Heart right ventricle (tissue), 16 donors: ENCODE data around the gene S100A4. TPM values are rescaled to one million over a fixed set of nuclear protein-coding genes. Genes with fewer than 3 reads are reported as not detected.

Source experiments
- ATAC-seq, 8 donors: fragments of 200-7000 bp; cut with Tn5 transposase; one replicate each; pipeline ENCODE4 v1.9.1; 2020; ENCODE audit warnings: mild to moderate bottlenecking in 8 of 8, moderate library complexity in 8 of 8, moderate number of reproducible peaks in 1 of 8
- DNase-seq, 2 donors: peaks; one replicate each; pipeline ENCODE4 v3.0.0-alpha.2; 2020
- H3K27ac ChIP-seq, 10 donors: fragments of 200-600 bp; sonication (generic) in 2 of 10; one replicate each; pipeline versions ENCODE4 v1.5.0 to v1.8.0; 2020 to 2022; ENCODE audit warnings: mild to moderate bottlenecking in 3 of 10
- H3K27me3 ChIP-seq, 7 donors: fragments of 200-600 bp; one replicate each; pipeline ENCODE4 v1.8.0; 2021 to 2022; ENCODE audit warnings: mild to moderate bottlenecking in 2 of 7
- H3K36me3 ChIP-seq, 9 donors: fragments of 200-600 bp; sonication (generic) in 1 of 9; one replicate each; pipeline versions ENCODE4 v1.5.0 to v1.8.0; 2020 to 2022; ENCODE audit warnings: mild to moderate bottlenecking in 2 of 9
- H3K4me1 ChIP-seq, 9 donors: fragments of 200-600 bp; sonication (generic) in 1 of 9; one replicate each; pipeline versions ENCODE4 v1.5.0 to v1.8.0; 2020 to 2022; ENCODE audit warnings: mild to moderate bottlenecking in 4 of 9
- H3K4me3 ChIP-seq, 10 donors: fragments of 200-600 bp; sonication (generic) in 2 of 10; one replicate each; pipeline versions ENCODE4 v1.5.0 to v1.8.0; 2020 to 2022; ENCODE audit warnings: mild to moderate bottlenecking in 7 of 10, moderate library complexity in 2 of 10
- H3K9me3 ChIP-seq, 11 donors: fragments of 200-600 bp in 10 of 11; sonication (generic) in 2 of 11; one replicate each; pipeline versions ENCODE4 v1.5.0 to v1.8.0; 2013 to 2022; ENCODE audit warnings: mild to moderate bottlenecking in 2 of 11, control low read depth in 1 of 11, moderate library complexity in 1 of 11
- WGBS, 2 donors: extraction: QIAGEN DNeasy Blood & Tissue Kit; methylation state at CpG; one replicate each; pipeline ENCODE4 v1.1.7; 2013; ENCODE audit warnings: inconsistent platforms in 1 of 2; 5-methylcytosine and 5-hydroxymethylcytosine counted together
- intact Hi-C, 10 donors: fragments of 100-400 bp; cut with DNase I; formaldehyde crosslinking; loops; one replicate each; pipeline versions ENCODE4 v1.11.1 to v1.14.2; 2022
- polyA plus RNA-seq, 2 donors: library from polyadenylated mRNA; stranded (reverse); fragments of 200-250 nt; gene quantifications; one replicate each; pipeline ENCODE4 v1.2.3, GENCODE V29; 2013
- total RNA-seq, 10 donors: library from RNA; stranded (reverse); fragmentation: NEBNext Ultra II Directional in 3 of 10; extraction: Animal tissue kit (Norgen Biotek cat#: 25700) in 3 of 10; gene quantifications; one replicate each; pipeline versions ENCODE4 v1.2.1 to v1.2.4, GENCODE V29; 2021 to 2023
- TF ChIP-seq, protein P1 (sequence below), 9 donors: fragments of 200-600 bp; sonication (generic) in 2 of 9; IDR thresholded peaks; one replicate each; pipeline versions ENCODE4 v1.5.0 to v1.8.0; 2021 to 2022; ENCODE audit warnings: antibody characterized with exemption in 9 of 9, mild to moderate bottlenecking in 5 of 9, moderate library complexity in 1 of 9
- donor health status: Arrhythmogenic right ventricular cardiomyopathy.
- donor health status: ischemic (EF 13 %, LVEDD 7.1; RV severe dilation, severe dysfunction).
- donor health status: healthy with polysubstance abuse.
- donor health status: DM: no; HTN: yes; CAD: no.
- donor health status: DM: no; HTN: no; CAD: no.
- donor health status: ischemic (EF 25% LVEDD 6.9; RV normal size, moderate dysfunction).
- donor health status: ischemic (EF 25% LVEDD 5.7; RV mildly dilated, moderate dysfunction).
- donor health status: healthy.
- donor health status: DM: yes; HTN: yes; CAD: no.
- donor health status: Ischemic cardiomyopathy.
- donor health status: ischemic (EF 35%, LVEDD 5.7; RV mildly dilated, moderate dysfunction).
- donor health status: nonischemic (EF 11% LVEDD 7.7; RV severe dilation, severe dysfunction).
- donor health status: DM: yes; HTN: yes; CAD: no.
- donor health status: PGD.
- donor health status: ischemic (EF 29% LVEDD 5.4; RV normal size, mild dysfunction).
- donor health status: nonischemic (EF 23%, LVEDD 6.1; RV moderate dilation, normal function).

The S100A4 gene
- total and polyA plus RNA-seq, 12 donors, result 29.4 to 755 (median 78.3) TPM

DNA sequence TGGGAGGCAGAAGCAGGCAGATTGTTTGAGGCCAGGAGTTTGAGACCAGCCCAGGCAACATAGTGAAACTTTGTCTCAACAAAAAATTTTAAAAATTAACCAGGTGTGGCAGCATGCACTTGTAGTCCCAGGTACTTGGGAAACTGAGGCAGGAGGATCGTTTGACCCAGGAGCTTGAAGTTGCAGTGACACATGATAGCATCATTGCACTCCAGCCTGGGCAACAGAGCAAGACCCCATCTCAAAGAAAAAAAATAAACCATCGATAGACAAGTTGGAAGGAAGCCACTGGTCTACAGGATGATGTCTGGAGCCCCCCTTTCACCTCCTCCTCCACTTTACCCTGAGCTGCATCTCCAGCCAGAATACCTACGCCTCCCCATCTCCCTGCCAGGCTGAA is 26.4 kb downstream of the S100A4 start:
- no peaks in the 10 kb centered on the region for H3K9me3 ChIP-seq
- ATAC-seq, result no peak
- H3K27ac ChIP-seq, result no peak overlapping the region
- intact Hi-C loops, result loop anchor here in 3 of 10 donors (10.0 kb wide), 2 partner anchors 46 to 226 kb away; partner anchors contain the start of gene S100A2 (in 1 of the 3)
- H3K4me1 ChIP-seq, result peaks cover 0 to 30% (median 4%) of the 10 kb centered on the region in 9 donors
- TF ChIP-seq, protein P1, sequence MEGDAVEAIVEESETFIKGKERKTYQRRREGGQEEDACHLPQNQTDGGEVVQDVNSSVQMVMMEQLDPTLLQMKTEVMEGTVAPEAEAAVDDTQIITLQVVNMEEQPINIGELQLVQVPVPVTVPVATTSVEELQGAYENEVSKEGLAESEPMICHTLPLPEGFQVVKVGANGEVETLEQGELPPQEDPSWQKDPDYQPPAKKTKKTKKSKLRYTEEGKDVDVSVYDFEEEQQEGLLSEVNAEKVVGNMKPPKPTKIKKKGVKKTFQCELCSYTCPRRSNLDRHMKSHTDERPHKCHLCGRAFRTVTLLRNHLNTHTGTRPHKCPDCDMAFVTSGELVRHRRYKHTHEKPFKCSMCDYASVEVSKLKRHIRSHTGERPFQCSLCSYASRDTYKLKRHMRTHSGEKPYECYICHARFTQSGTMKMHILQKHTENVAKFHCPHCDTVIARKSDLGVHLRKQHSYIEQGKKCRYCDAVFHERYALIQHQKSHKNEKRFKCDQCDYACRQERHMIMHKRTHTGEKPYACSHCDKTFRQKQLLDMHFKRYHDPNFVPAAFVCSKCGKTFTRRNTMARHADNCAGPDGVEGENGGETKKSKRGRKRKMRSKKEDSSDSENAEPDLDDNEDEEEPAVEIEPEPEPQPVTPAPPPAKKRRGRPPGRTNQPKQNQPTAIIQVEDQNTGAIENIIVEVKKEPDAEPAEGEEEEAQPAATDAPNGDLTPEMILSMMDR (IDR thresholded peaks at IDR 0.05), result no peak
- no peak for DNase-seq
- H3K4me3 ChIP-seq, result no peak overlapping the region
- H3K27me3 ChIP-seq, result no peaks in the 10 kb centered on the region
- H3K36me3 ChIP-seq, result no peaks in the 10 kb centered on the region
- WGBS, 2 donors, result 82 to 90% methylated on average over 3 of the region's 3 CpGs

DNA sequence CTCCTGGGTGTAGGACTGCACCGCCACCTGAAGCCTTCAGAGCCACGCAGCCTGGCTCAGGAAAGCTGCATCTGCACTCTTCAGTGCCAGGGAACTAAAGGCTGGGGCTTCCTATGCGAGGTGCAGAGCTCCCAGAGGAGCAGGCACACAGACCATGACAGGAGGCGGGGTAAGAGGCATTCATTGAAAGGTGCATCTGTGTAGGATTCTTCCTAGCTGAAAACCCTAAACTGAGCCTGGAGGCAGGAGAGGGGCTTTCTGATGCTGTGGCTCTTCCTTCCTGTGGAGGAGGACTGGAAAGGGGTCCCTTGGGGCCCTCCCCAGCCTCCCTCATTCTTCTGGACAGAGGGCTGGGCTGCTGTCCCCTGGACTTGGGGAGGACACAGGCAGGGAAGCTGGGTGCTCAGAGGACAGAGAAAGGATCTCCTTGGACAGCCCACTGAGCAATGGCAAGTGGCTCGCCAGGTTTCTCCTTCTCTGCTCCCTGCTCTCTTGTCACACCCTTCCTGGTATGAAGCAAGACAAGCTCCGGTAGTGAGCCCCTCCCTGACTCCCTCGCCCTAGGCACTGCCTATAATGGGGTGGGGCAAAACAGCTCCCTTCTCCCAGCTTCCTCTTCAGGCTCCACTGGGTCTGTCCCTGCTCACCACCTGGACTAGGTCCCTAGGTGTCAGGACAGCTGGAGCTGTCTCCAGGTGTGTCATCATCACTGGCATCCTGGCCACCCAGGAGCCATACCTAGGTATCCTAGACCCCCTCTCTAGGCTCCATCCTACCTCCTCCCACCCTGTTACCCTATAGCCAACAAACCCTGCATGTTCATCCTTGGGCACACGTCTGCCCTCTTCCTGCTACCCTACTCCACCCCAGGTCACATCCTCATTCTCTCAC is 29.9 kb downstream of the S100A4 start:
- no peaks in the 10 kb centered on the region for H3K27me3 ChIP-seq
- H3K27ac ChIP-seq, result peak overlapping the region in 1 of 10 donors; percentile 34
- DNase-seq (no peak), ATAC-seq (peak in 6 of 8 donors; percentile 32 to 69 (median 44))
- no peaks in the 10 kb centered on the region for H3K9me3 ChIP-seq
- peaks cover 0 to 36% (median 4%) of the 10 kb centered on the region in 9 donors for H3K4me1 ChIP-seq
- no peak overlapping the region for H3K4me3 ChIP-seq
- 53 to 56% methylated on average over 8 of the region's 8 CpGs for WGBS, 2 donors
- no peaks in the 10 kb centered on the region for H3K36me3 ChIP-seq
- intact Hi-C loops, result loop anchor here in 3 of 10 donors (10.0 kb wide), 2 partner anchors 49 to 229 kb away; partner anchors contain the start of gene S100A2 (in 1 of the 3)
- TF ChIP-seq, protein P1 (IDR thresholded peaks at IDR 0.05), result no peak

DNA sequence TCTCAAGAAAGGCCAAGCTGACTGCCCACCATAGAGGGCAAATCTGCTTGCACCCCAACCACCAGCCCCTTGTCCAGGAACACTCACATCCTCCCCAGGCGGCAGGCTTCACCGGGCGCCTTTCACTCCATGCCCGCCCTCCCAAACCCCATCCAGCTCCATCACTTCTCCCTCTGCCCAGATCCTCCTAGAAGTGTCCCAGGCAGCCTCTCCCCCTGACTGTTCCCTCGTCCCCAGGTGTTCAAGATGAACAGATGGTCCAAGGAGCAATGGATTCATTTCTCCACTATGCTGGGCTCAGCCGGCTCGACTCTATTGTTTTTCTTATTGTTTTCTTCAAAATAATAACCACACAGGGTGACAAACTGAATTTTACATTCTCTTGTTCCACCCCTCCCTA is 31.9 kb downstream of the S100A4 start:
- Histone ChIP-seq H3K27ac (no peak overlapping the region), H3K27me3 (no peaks in the 10 kb centered on the region), H3K4me1 (peaks cover 0 to 34% (median 6%) of the 10 kb centered on the region in 9 donors), H3K4me3 (no peak overlapping the region), H3K36me3 (no peaks in the 10 kb centered on the region), H3K9me3 (no peaks in the 10 kb centered on the region)
- no peak for DNase-seq
- no peak for ATAC-seq
- 96% methylated on average over 7 of the region's 7 CpGs for WGBS, 2 donors
- TF ChIP-seq, protein P1 (IDR thresholded peaks at IDR 0.05), result peak in 1 of 9 donors; percentile 0
- intact Hi-C loops, result loop anchor here in 7 of 10 donors (2.0 to 10.0 kb wide), 8 partner anchors 51 to 259 kb away; partner anchors contain the start of genes S100A14 (in 3 of the 7), S100A2 (in 2 of the 7) and NPR1 (in 1 of the 7)

DNA sequence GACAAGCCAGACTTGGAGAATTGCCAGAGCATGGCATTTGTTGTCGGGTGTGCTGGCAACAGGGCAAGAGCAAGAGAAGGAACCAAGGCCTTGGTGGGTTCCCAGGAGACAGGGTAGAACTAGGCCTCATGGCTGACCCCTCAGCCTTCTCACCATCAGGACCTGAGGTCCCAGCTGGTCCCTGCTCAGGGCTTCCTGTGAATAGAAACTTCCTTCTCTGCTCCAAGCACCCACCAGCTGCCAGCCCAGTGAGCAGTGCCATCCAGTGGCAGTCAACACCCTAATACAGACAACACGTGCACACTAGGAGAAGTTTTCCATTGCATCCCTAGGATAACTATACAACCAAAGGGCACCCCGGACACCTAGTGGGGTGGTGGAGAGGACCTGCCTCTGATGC is 32.6 kb downstream of the S100A4 start:
- DNase-seq (no peak), ATAC-seq (peak in 3 of 8 donors; percentile 28 to 37 (median 36))
- H3K4me1 ChIP-seq, result peaks cover 0 to 28% (median 6%) of the 10 kb centered on the region in 9 donors
- WGBS, 2 donors, result 53 to 75% methylated on average over 3 of the region's 3 CpGs
- no peaks in the 10 kb centered on the region for H3K9me3 ChIP-seq
- H3K27me3 ChIP-seq, result no peaks in the 10 kb centered on the region
- H3K36me3 ChIP-seq, result no peaks in the 10 kb centered on the region
- no peak overlapping the region for H3K27ac ChIP-seq
- intact Hi-C loops, result loop anchor here in 7 of 10 donors (2.0 to 10.0 kb wide), 8 partner anchors 52 to 259 kb away; partner anchors contain the start of genes S100A14 (in 3 of the 7), S100A2 (in 2 of the 7) and NPR1 (in 1 of the 7)
- TF ChIP-seq, protein P1 (IDR thresholded peaks at IDR 0.05), result peak in 5 of 9 donors; percentile 5 to 36 (median 19)
- H3K4me3 ChIP-seq, result no peak overlapping the region
